Liver (tissue), 9 donors: ENCODE results near the gene NOS1. TPM values are rescaled to one million over a fixed set of nuclear protein-coding genes. Genes with fewer than 3 reads are reported as not detected.

Source experiments
- DNase-seq: peaks from one replicate; pipeline ENCODE4 v3.0.0-alpha.2; 2017; ENCODE audit warnings: low spot score
- H3K27ac ChIP-seq, 2 donors: one replicate each; pipeline ENCODE4 v1.7.0; 2013; ENCODE audit warnings: inconsistent platforms in 2 of 2, low read length in 2 of 2, control low read depth in 1 of 2, low read depth in 1 of 2, mild to moderate bottlenecking in 1 of 2
- H3K27me3 ChIP-seq, 4 donors: one replicate each; pipeline versions ENCODE4 v1.6.1 to v1.7.0; 2013; ENCODE audit warnings: low read length in 3 of 4, inconsistent platforms in 1 of 4, mild to moderate bottlenecking in 1 of 4, moderate library complexity in 1 of 4; ENCODE audit not compliant: control insufficient read depth in 4 of 4, insufficient read depth in 4 of 4
- H3K36me3 ChIP-seq, 4 donors: one replicate each; pipeline versions ENCODE4 v1.6.1 to v1.7.0; 2013; ENCODE audit warnings: low read length in 3 of 4, mild to moderate bottlenecking in 3 of 4, low read depth in 1 of 4, moderate library complexity in 1 of 4; ENCODE audit not compliant: control insufficient read depth in 4 of 4, insufficient read depth in 3 of 4
- H3K4me1 ChIP-seq, 4 donors: one replicate each; pipeline versions ENCODE4 v1.6.1 to v1.7.0; 2013; ENCODE audit warnings: low read length in 3 of 4, mild to moderate bottlenecking in 3 of 4, moderate library complexity in 1 of 4; ENCODE audit not compliant: control insufficient read depth in 4 of 4, insufficient read depth in 4 of 4
- H3K4me3 ChIP-seq, 3 donors: one replicate each; pipeline versions ENCODE4 v1.6.1 to v1.7.0; 2013; ENCODE audit warnings: low read length in 3 of 3, control low read depth in 1 of 3, low read depth in 1 of 3, mild to moderate bottlenecking in 1 of 3
- H3K9ac ChIP-seq, 2 donors: one replicate each; pipeline ENCODE4 v1.7.0; 2013; ENCODE audit warnings: low read length in 2 of 2, mild to moderate bottlenecking in 2 of 2, moderate library complexity in 2 of 2, control low read depth in 1 of 2, low read depth in 1 of 2
- H3K9me3 ChIP-seq, 4 donors: one replicate each; pipeline versions ENCODE4 v1.6.1 to v1.7.0; 2013; ENCODE audit warnings: low read length in 3 of 4; ENCODE audit not compliant: control insufficient read depth in 4 of 4
- CTCF ChIP-seq: fragments of 150-350 bp; IDR thresholded peaks from 2 replicates; pipeline ENCODE4 v1.5.1; 2017; ENCODE audit warnings: improper control_type of control experiment, low read depth, low read length; ENCODE audit not compliant: missing input control
- EGR1 ChIP-seq, 2 donors: IDR thresholded peaks; 2 replicates each; pipeline ENCODE4 v1.6.1; 2016 to 2018; ENCODE audit warnings: antibody characterized with exemption in 2 of 2, low read depth in 2 of 2
- FOXA1 ChIP-seq: IDR thresholded peaks from 2 replicates; pipeline ENCODE4 v1.6.1; 2016; ENCODE audit warnings: antibody characterized with exemption
- FOXA2 ChIP-seq: IDR thresholded peaks from 2 replicates; pipeline ENCODE4 v1.6.1; 2016; ENCODE audit warnings: antibody characterized with exemption
- GABPA ChIP-seq, 2 donors: IDR thresholded peaks in 1 of 2; conservative IDR thresholded peaks in 1 of 2; 2 replicates each; pipeline ENCODE4 v1.6.1; 2016; ENCODE audit warnings: antibody characterized with exemption in 2 of 2, mild to moderate bottlenecking in 1 of 2, moderate library complexity in 1 of 2
- HNF4A ChIP-seq, 2 donors: conservative IDR thresholded peaks; 2 replicates each; pipeline ENCODE4 v1.6.1; 2016; ENCODE audit warnings: antibody characterized with exemption in 2 of 2, mild to moderate bottlenecking in 2 of 2
- HNF4G ChIP-seq: IDR thresholded peaks from 2 replicates; pipeline ENCODE4 v1.6.1; 2016; ENCODE audit warnings: antibody characterized with exemption
- JUND ChIP-seq, 2 donors: IDR thresholded peaks; 2 replicates each; pipeline ENCODE4 v1.6.1; 2016; ENCODE audit warnings: antibody characterized with exemption in 2 of 2
- MAX ChIP-seq: IDR thresholded peaks from 2 replicates; pipeline ENCODE4 v1.6.1; 2016; ENCODE audit warnings: antibody characterized with exemption
- NR2F2 ChIP-seq: IDR thresholded peaks from 2 replicates; pipeline ENCODE4 v1.6.1; 2016; ENCODE audit warnings: antibody characterized with exemption
- RAD21 ChIP-seq, 2 donors: IDR thresholded peaks; 2 replicates each; pipeline ENCODE4 v1.6.1; 2016; ENCODE audit warnings: antibody characterized with exemption in 2 of 2, mild to moderate bottlenecking in 2 of 2
- RXRA ChIP-seq, 2 donors: IDR thresholded peaks; 2 replicates each; pipeline ENCODE4 v1.6.1; 2017 to 2018; ENCODE audit warnings: antibody characterized with exemption in 2 of 2, mild to moderate bottlenecking in 1 of 2
- SP1 ChIP-seq: IDR thresholded peaks from 2 replicates; pipeline ENCODE4 v1.6.1; 2018; ENCODE audit warnings: antibody characterized with exemption, mild to moderate bottlenecking
- TAF1 ChIP-seq: conservative IDR thresholded peaks from 2 replicates; pipeline ENCODE4 v1.6.1; 2016; ENCODE audit warnings: antibody characterized with exemption, mild to moderate bottlenecking
- YY1 ChIP-seq: IDR thresholded peaks from 2 replicates; pipeline ENCODE4 v1.6.1; 2016; ENCODE audit warnings: antibody characterized with exemption, mild to moderate bottlenecking
- ZBTB33 ChIP-seq: IDR thresholded peaks from 2 replicates; pipeline ENCODE4 v1.6.1; 2016; ENCODE audit warnings: antibody characterized with exemption
- WGBS: extraction: QIAGEN DNeasy Blood & Tissue Kit; methylation state at CpG from one replicate; pipeline ENCODE4 v1.1.7; 2013; 5-methylcytosine and 5-hydroxymethylcytosine counted together
- polyA plus RNA-seq, 2 donors: library from polyadenylated mRNA; stranded (reverse) in 1 of 2; unstranded in 1 of 2; fragments of 200-250 nt in 1 of 2; fragments of >200 nt in 1 of 2; fragmentation: Nextera tagmentation in 1 of 2; extraction: Ambion mirVana in 1 of 2; gene quantifications; one replicate each; pipeline versions ENCODE4 v1.2.1 to v1.2.3, GENCODE V29; 2013 to 2015
- total RNA-seq, 2 donors: library from RNA; depleted of rRNA; stranded (reverse); fragments of >200 nt; gene quantifications; one replicate each; pipeline ENCODE4 v1.2.3, GENCODE V29; 2014
- TF ChIP-seq, protein P1 (sequence below): IDR thresholded peaks from 2 replicates; pipeline ENCODE4 v1.6.1; 2016; ENCODE audit warnings: antibody characterized with exemption
- TF ChIP-seq, protein P2 (sequence below): IDR thresholded peaks from 2 replicates; pipeline ENCODE4 v1.6.1; 2016; ENCODE audit warnings: antibody characterized with exemption, mild to moderate bottlenecking
- donor health status: healthy.
- donor health status: healthy.
- donor health status: healthy.
- donor health status: healthy.
- donor health status: healthy.

Gene NOS1
- total and polyA plus RNA-seq, 4 donors, result under 0.01 to 0.08 (median 0.01) TPM; not detected in 1

DNA sequence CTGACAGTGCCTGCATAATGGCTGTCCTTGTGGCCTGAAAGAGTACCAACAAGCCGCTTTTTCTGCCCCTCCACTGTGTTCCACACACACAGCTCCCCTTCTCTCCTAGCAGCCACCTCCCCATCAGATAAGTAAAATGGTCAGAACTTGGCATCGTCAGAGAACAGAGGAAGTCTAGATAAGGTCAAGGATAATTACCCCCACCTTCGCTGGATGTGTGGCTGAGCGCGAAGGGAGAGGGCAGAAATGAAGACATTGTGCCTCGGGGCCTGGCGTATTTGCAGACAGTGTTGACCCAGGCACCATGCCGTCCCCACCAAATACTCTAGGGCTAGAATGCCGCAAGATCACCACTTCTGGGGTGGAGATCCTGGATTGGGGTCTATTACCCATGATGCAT lies 201.8 kb downstream of the NOS1 start:
- H3K9ac ChIP-seq, result no peak overlapping the region
- H3K27ac ChIP-seq, result no peak overlapping the region

More for the DNA sequence above, 201.8 kb downstream of the NOS1 start:
- 93% methylated on average over 9 of the region's 9 CpGs for WGBS
- Histone ChIP-seq H3K27me3 (no peaks in the 10 kb centered on the region), H3K9me3 (no peaks in the 10 kb centered on the region), H3K36me3 (peaks cover 20 to 89% (median 76%) of the 10 kb centered on the region in 4 donors), H3K4me3 (no peak overlapping the region), H3K4me1 (no peaks in the 10 kb centered on the region)
- DNase-seq, result no peak
- TF ChIP-seq HNF4G (no peak), CTCF (no peak), EGR1 (IDR thresholded peaks at IDR 0.05; ENCODE audit: low read depth in 2 of 2) (no peak), JUND (IDR thresholded peaks at IDR 0.05) (no peak), ZBTB33 (no peak), FOXA2 (no peak), NR2F2 (no peak), TAF1 (no peak), SP1 (no peak), RAD21 (IDR thresholded peaks at IDR 0.05) (no peak), YY1 (no peak), GABPA (IDR thresholded peaks at IDR 0.05 in 1 of 2, conservative IDR thresholded peaks at IDR 0.05 in 1 of 2) (no peak), RXRA (IDR thresholded peaks at IDR 0.05) (no peak), HNF4A (conservative IDR thresholded peaks at IDR 0.05) (no peak), MAX (no peak), FOXA1 (no peak)
- TF ChIP-seq, protein P1, sequence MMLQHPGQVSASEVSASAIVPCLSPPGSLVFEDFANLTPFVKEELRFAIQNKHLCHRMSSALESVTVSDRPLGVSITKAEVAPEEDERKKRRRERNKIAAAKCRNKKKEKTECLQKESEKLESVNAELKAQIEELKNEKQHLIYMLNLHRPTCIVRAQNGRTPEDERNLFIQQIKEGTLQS, result no peak
- TF ChIP-seq, protein P2, sequence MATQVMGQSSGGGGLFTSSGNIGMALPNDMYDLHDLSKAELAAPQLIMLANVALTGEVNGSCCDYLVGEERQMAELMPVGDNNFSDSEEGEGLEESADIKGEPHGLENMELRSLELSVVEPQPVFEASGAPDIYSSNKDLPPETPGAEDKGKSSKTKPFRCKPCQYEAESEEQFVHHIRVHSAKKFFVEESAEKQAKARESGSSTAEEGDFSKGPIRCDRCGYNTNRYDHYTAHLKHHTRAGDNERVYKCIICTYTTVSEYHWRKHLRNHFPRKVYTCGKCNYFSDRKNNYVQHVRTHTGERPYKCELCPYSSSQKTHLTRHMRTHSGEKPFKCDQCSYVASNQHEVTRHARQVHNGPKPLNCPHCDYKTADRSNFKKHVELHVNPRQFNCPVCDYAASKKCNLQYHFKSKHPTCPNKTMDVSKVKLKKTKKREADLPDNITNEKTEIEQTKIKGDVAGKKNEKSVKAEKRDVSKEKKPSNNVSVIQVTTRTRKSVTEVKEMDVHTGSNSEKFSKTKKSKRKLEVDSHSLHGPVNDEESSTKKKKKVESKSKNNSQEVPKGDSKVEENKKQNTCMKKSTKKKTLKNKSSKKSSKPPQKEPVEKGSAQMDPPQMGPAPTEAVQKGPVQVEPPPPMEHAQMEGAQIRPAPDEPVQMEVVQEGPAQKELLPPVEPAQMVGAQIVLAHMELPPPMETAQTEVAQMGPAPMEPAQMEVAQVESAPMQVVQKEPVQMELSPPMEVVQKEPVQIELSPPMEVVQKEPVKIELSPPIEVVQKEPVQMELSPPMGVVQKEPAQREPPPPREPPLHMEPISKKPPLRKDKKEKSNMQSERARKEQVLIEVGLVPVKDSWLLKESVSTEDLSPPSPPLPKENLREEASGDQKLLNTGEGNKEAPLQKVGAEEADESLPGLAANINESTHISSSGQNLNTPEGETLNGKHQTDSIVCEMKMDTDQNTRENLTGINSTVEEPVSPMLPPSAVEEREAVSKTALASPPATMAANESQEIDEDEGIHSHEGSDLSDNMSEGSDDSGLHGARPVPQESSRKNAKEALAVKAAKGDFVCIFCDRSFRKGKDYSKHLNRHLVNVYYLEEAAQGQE, result no peak
